Measurements from ENCODE around the gene CEMIP. TPM values are rescaled to one million over a fixed set of nuclear protein-coding genes. Genes with fewer than 3 reads are reported as not detected.

Gene CEMIP
- total and polyA plus RNA-seq, 2 of the 13 experiments (the other 11 are each of a cell fraction or from before 2014, with no cell fraction given) = 4.3 to 28.5 TPM

GRCh38 chr15:80942746-80943565 lies 163.8 kb downstream of the CEMIP start (continued):
- TF ChIP-seq ZBTB33 (CRISPR knock-in tag; IDR thresholded peaks at IDR 0.05) (no peak), FOXM1 (CRISPR knock-in tag; IDR thresholded peaks at IDR 0.05) (no peak), SATB2 (CRISPR knock-in tag; IDR thresholded peaks at IDR 0.05) (no peak)

- Histone ChIP-seq H3K27me3 (ENCODE audit: control insufficient read depth in 1 of 2, insufficient read depth in 2 of 2, low read length in 2 of 2) (no peaks in the 10 kb centered on the region), H3K9me3 (ENCODE audit: low read length) (no peaks in the 10 kb centered on the region), H3K9ac (ENCODE audit: insufficient read depth, low read depth, low read length) (no peak overlapping the region), H2AFZ (ENCODE audit: low read length) (no peak overlapping the region), H3K4me3 (replicated peaks in 1 of 3; ENCODE audit: insufficient read depth in 1 of 3, low read depth in 2 of 3, low read length in 3 of 3) (no peak overlapping the region), H3K27ac (ENCODE audit: extremely low read length, insufficient read depth, low read length) (no peak overlapping the region), H3K4me1 (ENCODE audit: insufficient read depth, low read length) (no peaks in the 10 kb centered on the region), H3K36me3 (replicated peaks in 1 of 2; ENCODE audit: control insufficient read depth in 1 of 2, insufficient read depth in 2 of 2, low read length in 2 of 2) (peaks cover 29 to 80% of the 10 kb centered on the region in 2 experiments), H3K4me2 (ENCODE audit: low read depth, low read length) (no peak overlapping the region), H3K79me2 (ENCODE audit: insufficient read depth, low read length) (no peaks in the 10 kb centered on the region), H4K20me1 (ENCODE audit: insufficient read depth, low read length) (no peaks in the 10 kb centered on the region)
- FAIRE-seq (no peak), ATAC-seq (no peak), DNase-seq (ENCODE audit: low spot score) (no peak)
- intact Hi-C loops (cut with micrococcal nuclease; ENCODE audit: unreplicated experiment) (no loop called here), in situ Hi-C loops (cut with HindIII; ENCODE audit: extremely low pct_ligation_motif_present, low pct_unique_long_range_greater_than_20kb) (no loop called here)
- 100% methylated on average over 2 of the region's 3 CpGs for WGBS (ENCODE audit: low lambda C conversion rate)
- POLR2A ChIA-PET = no interaction called here
- BruUV-seq (replicated peaks) = no TSS peak
- CTCF ChIA-PET (ENCODE audit: low intra/inter-chr PET ratio, low total read pairs) = no interaction called here
- no peak for TF ChIP-seq IRF9 (CRISPR knock-in tag; IDR thresholded peaks at IDR 0.05; ENCODE audit: borderline replicate concordance)
- no peak for TF ChIP-seq ZNF207 (IDR thresholded peaks at IDR 0.05; ENCODE audit: borderline replicate concordance)
- TF ChIP-seq ZNF24 (IDR thresholded peaks at IDR 0.05) = no peak
- TF ChIP-seq SMAD1 (CRISPR knock-in tag; IDR thresholded peaks at IDR 0.05; ENCODE audit: borderline replicate concordance, low read depth) = no peak
- no peak for TF ChIP-seq NR2F2 (IDR thresholded peaks at IDR 0.05; ENCODE audit: borderline replicate concordance, low read depth)
- TF ChIP-seq THRA (CRISPR knock-in tag; IDR thresholded peaks at IDR 0.05; ENCODE audit: borderline replicate concordance) = no peak
- TF ChIP-seq KLF15 (CRISPR knock-in tag; IDR thresholded peaks at IDR 0.05; ENCODE audit: borderline replicate concordance) = no peak
- TF ChIP-seq HOXA3 (CRISPR knock-in tag; IDR thresholded peaks at IDR 0.05) = no peak
- no peak for TF ChIP-seq KDM1A (CRISPR knock-in tag; IDR thresholded peaks at IDR 0.05)
- TF ChIP-seq UBTF (CRISPR knock-in tag; IDR thresholded peaks at IDR 0.05) = no peak
- no peak for TF ChIP-seq HOXD1 (CRISPR knock-in tag; IDR thresholded peaks at IDR 0.05)
- TF ChIP-seq TCF12 (IDR thresholded peaks at IDR 0.05) = no peak
- no peak for TF ChIP-seq TCF12 (CRISPR knock-in tag; IDR thresholded peaks at IDR 0.05)
- no peak for TF ChIP-seq ZNF446 (CRISPR knock-in tag; IDR thresholded peaks at IDR 0.05)
- TF ChIP-seq SP5 (CRISPR knock-in tag; IDR thresholded peaks at IDR 0.05; ENCODE audit: borderline replicate concordance, low read depth) = no peak
Observed at GRCh38 chr15:80944818-80945217, 165.6 kb downstream of the CEMIP start.
